Measurements from ENCODE around the gene TENT4B.
"Not testable (repeated sequence)": the region's sequence is repeated elsewhere in the genome, so short reads cannot be mapped to it uniquely, and the experiment has no call there.

TENT4B gene

DNA sequence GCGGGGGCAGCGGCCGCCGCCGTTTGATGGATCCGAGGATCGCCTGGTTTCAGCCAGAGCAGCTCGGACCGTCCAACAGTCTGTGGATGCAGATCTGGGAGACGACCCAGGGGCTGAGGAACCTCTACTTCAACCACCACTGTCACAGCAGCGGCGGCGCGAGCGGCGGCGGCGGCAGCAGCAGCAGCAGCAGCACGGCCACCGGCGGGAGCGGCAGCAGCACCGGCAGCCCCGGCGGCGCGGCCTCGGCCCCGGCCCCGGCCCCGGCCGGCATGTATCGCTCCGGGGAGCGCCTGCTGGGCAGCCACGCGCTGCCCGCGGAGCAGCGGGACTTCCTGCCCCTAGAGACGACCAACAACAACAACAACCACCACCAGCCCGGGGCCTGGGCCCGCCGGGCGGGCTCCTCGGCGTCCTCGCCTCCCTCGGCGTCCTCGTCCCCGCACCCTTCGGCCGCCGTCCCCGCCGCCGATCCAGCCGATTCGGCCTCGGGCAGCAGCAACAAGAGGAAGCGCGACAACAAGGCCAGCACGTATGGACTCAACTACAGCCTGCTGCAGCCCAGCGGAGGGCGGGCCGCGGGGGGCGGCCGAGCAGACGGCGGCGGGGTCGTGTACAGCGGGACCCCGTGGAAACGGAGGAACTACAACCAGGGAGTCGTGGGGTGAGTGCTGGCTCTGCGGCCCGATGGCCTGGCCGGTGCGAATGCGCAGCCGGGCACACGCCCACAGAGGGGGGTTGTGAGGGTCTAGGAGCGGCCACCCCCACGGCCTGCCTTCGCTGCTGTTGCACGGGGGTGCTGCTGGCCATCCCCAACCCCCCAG lies 702 bp downstream of the TENT4B start:
- peak overlapping the region; percentile 55 to 94 (median 78) for H3K4me3 ChIP-seq
- peak overlapping the region in 20 of 21 experiments; percentile 20 to 96 (median 78) for H3K27ac ChIP-seq

DNA sequence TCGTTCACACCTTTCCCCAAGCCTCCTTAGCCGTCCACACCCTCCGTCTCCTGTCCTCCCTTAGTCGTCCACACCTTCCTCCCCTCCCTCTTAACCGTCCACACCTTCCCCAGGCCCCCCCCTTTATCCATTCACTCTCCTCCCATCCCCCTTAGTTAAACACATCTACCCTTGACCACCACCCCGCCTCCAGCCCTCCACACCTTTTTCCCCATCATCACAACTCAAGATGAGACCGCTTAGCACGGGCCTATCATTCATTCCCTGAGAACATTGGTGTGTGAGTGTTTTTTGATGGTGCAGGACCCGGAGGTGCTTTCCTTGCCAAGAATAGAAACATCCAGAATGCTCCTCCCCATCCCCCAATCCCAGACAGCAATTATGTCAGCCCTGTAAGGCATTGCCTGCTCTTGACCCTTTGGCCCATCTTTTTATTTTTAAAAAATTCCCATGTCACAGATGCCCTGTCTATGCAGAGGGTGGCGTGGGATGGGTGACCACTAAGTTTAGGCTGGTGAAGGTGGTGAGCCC lies 1.4 kb downstream of the TENT4B start:
- H3K27ac ChIP-seq, result peak overlapping the region in 19 of 21 experiments; percentile 20 to 96 (median 79)
- H3K4me3 ChIP-seq, result peak overlapping the region; percentile 55 to 94 (median 78)

DNA sequence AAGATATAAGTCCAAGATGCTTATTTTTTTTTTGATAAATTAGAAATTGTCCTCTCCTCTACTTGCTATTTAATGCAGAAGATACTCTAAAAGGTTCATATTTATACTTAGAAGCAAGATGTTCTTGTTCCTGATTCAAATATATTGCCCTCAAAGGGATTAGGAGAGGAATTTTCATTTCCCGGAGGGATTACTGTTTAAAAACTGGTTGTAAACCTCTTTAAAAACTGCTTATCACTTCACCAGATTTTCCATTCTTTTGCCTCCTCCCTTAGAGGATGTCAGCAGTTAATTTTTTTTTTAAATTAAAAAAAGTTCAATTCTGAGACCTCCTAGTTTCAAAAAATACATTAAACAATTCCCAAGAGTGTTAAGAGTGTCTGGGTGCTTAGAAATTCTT lies 2.8 kb downstream of the TENT4B start:
- Histone ChIP-seq H3K4me3 (peak overlapping the region in 2 of 7 experiments; percentile 76 to 94), H3K27ac (peak overlapping the region in 1 of 21 experiments; percentile 91)

DNA sequence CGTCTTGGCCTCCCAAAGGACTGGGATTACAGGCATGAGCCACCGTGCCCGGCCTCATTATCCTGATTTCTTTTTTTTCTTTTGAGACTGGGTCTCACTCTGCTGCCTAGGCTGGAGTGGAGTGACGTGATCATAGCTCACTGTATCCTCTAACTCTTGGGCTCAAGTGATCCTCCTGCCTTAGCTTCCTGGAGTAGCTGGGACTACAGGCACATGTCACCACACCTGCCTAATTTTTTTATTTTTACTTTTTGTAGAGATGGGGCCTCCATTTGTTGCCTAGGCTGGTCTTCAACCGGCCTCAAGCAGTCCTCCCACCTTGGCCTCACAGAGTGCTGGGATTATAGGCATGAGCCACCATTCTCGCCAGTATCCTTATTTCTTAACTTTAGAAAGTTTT lies 3.5 kb downstream of the TENT4B start:
- Histone ChIP-seq H3K4me3 (no peak overlapping the region), H3K27ac (peak overlapping the region in 1 of 21 experiments; percentile 12)

DNA sequence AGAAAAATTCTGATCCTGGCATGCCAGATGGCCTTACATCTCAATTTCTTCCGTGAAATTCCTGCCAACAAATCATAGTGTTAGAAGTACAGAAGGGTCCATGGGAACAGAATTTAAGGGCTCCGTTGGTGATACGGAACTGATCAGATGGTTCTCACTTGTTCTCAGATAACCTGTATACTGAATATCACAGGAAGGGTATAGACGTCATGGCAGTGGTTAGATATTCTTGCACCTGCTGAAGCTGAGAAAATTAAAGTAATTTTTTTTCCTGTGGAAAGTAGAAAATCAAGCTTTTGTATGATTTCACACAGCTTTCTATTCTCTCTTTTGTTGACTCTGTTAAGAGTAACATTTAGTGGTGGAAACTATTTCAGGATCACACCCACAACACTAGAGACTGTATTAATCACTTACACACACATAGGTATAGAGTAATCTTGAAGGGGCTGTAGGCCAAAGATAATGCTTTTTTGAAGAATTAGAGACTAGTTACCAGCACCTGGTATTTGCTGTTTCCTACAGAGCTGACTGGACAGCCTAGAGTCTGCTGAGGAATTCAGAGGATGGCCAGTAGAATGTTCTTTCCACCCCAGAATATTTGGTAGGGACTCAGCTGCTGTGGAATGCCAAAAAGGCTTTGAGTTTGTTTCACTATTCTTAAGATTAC lies 7.5 kb downstream of the TENT4B start:
- Histone ChIP-seq H3K4me3 (no peak overlapping the region), H3K27ac (peak overlapping the region in 2 of 21 experiments; percentile 7 to 9)

DNA sequence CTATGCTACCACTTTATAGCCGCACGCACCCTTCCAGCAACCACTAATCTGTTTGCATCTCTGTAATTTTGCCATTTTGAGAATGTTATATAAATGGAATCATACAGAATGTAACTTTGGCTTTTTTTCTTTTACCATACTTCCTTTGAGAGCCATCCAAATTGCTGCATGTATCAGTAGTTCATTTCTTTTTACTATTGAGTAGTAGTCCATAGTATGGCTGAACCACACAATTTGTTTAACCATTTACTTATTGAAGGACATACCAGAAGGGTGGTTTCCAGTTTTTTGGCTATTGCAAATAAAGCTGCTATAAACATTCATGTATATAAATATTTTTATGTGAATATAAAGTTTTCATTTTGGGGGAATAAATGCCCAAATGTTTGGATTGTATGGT lies 8.8 kb downstream of the TENT4B start:
- no peak overlapping the region for H3K27ac ChIP-seq
- H3K4me3 ChIP-seq, result no peak overlapping the region

DNA sequence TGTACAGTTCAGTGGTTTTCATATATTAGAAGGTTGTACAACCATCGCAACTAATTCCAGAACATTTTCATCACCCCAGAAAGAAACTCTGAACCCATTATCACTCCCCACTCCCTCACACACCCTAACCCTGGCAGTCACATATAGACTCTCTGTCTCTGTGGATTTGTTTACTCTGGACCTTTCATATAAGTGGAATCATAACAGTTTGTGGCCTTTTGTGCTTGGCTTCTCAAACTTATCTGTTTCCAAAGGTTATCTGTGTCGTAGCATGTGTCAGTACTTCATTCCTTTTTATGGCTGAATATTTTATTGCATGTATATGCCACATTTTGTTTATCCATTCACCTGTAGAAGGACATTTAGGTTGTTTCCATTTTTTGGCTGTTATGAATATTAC lies 12.4 kb downstream of the TENT4B start:
- no peak overlapping the region for H3K27ac ChIP-seq
- no peak overlapping the region for H3K4me3 ChIP-seq

DNA sequence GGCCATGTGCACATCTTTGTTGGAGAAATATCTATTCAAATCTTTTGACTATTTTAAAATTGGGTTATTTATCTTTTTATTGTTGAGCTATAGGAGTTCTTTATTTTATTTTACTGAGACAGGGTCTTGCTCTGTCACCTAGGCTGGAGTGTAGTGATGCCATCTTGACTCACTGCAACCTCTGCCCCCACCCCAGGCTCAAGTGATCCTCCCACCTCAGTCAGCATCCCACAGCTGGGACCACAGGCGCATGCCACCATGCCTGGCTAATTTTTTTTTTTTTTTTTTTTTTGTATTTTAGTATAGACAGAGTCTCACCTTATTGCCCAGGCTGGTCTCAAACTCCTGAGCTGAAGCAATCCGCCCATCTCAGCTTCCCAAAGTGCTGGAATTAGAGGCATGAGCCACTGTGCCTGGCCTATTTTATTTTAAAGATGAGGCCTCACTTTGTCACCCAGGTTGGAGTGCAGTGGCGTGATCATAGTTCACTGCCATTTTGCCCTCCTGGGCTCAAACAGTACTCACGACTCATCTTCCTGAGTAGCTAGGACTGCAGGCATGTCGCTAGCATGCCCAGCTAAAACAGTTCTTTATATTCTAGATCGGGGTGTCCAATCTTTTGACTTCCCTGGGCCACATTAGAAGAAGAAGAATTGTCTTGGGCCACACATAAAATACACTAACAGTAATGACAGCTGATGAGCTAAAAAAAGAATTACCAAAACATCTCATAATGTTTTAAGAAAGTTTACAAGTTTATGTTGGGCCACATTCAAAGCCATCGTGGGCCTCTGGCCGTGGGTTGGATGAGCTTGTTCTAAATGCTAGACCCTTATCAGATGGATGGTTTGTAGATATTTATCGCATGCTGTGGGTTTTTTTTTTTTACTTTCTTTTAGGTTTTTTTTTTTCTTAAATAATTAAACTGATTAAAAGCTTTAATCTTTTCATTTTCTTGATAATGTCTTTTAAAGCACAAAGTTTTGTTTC lies 13.7 kb downstream of the TENT4B start:
- H3K4me3 ChIP-seq, result no peak overlapping the region
- peak overlapping the region in 2 of 21 experiments; percentile 1 to 35 for H3K27ac ChIP-seq

DNA sequence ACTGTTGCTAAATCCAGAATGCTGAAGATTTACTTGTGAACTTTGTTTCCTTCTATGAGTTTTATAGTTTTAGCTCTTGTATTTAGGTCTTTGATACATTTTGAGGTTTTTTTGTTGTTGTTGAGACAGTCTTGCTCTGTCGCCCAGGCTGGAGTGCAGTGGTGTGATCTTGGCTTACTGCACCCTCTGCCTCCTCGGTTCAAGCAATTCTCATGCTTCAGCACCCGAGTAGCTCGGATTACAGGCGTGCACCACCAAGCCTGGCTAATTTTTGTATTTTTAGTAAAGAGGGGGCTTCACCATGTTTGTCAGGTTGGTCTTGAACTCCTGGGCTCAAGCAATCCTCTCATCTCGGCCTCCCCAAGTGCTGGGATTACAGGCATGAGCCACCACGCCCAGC lies 14.4 kb downstream of the TENT4B start:
- no peak overlapping the region for H3K4me3 ChIP-seq
- H3K27ac ChIP-seq, result peak overlapping the region in 1 of 21 experiments; percentile 1

DNA sequence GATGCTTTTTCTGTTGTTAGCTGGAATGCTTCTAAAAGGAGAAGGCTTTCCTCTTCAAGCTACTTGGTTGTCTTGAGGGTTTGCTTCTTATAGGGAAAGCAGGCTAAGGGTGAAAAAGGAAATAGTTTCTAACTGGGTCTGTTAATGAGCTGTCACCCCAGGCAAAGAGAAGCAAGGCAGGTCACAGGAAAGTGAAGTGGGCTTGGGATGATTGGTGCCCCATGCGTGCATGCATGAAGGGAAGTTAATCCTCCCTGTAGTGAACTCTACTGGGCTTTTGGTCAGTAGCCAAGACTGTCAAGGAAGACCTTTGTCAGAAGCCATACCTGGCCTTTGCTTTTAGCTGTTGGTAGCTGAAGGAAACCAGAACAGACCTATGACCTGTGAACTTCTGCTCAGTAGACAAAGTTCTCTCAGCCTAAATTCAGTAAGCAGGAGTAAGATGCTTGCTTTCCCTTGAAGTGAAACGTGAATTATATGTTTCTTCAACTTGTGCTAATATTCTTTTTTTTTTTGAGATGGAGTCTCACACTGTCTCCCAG lies 16.5 kb downstream of the TENT4B start:
- H3K4me3 ChIP-seq, result no peak overlapping the region
- H3K27ac ChIP-seq, result no peak overlapping the region

DNA sequence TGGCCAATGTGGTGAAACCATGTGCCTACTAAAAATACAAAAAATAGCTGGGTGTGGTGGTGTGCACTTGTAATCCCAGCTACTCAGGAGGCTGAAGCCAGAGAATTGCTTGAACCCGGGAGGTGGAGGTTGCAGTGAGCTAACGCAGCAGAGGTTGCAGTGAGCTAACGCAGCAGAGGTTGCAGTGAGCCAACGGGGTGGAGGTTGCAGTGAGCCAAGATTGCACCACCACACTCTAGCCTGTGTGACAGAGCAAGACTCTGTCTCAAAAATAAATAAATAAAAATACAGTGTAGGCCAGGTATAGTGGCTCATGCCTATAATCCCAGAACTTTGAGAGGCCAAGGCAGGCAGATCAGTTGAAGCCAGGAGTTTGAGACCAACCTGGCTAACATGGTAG lies 18.7 kb downstream of the TENT4B start:
- peak overlapping the region in 1 of 21 experiments; percentile 5 for H3K27ac ChIP-seq
- H3K4me3 ChIP-seq, result not testable (repeated sequence)

DNA sequence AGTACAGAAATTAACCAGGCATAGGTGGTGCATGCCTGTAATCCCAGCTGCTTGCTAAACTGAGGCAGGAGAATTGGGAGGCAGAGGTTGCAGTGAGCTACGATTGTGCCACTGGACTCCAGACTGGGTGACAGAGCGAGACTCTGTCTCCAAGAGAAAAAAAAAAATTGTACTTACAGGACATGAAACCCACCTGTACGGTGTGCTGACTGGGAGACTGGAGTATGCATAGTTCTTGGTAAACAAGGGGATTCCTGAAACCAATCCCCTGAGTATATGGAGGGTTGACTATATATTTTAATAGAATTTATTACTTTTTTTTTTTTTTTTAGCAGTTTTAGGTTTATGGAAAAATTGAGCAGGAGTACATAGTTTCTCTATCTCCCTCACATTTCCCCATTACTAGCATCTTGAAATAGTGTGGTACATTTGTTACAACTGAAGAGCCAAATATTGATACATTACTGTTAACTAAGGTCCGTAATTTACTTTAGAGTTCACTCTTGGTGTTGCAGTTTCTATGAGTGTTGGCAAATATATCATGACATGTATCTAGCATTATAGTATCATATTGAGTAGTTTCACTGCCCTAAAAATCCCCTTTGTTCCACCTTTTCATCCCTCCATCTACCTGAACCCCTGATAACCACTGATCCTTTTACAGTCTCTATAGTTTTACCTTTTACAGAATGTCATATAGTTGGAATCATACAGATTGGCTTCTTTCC lies 19.3 kb downstream of the TENT4B start:
- peak overlapping the region in 1 of 21 experiments; percentile 5 for H3K27ac ChIP-seq
- no peak overlapping the region for H3K4me3 ChIP-seq

DNA sequence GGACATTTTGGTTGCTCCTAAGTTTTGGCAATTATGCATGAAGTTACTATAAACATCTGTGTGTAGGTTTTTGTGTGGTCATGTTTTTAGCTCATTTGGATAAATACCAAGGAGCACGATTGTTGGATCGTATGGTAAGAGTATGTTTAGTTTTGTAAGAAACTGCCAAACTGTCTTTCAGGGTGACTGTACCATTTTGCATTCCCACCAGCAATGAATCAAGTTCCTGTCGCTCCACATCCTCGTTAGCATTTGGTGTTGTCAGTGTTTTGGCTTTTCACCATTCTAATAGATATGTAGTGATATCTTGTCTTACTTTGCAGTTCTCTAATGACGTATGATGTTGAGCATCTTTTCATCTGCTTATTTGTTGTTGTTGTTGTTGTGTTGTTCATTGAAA lies 20.2 kb downstream of the TENT4B start:
- Histone ChIP-seq H3K4me3 (no peak overlapping the region), H3K27ac (no peak overlapping the region)

DNA sequence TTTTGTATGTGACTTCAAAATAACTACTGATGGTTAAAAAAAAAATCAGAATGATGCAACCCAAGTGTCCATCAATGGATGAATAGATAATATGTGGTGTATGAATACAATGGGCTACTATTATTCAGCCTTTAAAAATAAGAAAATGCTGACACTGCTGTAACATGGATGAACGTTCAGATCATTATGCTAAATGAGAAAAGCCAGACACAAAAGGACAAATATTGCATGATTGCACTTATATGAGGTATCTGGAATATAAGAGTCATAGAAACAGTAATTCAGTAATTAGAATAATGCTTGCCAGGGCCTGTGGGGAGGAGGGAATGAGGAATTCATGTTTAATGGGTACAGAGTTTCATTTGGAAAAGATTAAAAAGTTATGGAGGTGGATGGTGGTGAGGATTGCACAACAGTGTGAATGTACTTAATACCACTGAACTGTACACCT lies 25.4 kb downstream of the TENT4B start:
- Histone ChIP-seq H3K4me3 (no peak overlapping the region), H3K27ac (no peak overlapping the region)

DNA sequence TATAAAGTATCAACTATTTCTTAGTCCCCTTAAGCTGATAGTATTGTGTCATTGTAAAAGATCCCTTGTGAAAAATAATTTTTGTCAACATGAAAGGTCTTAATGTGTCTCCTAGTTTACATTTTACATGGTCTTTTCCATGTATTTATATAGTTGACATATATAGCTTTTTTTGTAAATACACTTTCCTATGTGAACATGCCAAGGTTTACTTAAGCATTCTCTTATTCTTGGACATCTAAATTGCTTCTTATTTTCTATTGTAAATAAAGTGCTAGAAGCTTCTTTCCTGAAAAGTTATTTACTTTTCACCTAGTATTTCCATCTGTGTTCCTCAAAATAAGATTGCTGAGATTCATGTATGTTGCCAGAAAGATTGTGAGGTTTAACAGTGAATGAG lies 29.3 kb downstream of the TENT4B start:
- Histone ChIP-seq H3K27ac (no peak overlapping the region), H3K4me3 (no peak overlapping the region)

DNA sequence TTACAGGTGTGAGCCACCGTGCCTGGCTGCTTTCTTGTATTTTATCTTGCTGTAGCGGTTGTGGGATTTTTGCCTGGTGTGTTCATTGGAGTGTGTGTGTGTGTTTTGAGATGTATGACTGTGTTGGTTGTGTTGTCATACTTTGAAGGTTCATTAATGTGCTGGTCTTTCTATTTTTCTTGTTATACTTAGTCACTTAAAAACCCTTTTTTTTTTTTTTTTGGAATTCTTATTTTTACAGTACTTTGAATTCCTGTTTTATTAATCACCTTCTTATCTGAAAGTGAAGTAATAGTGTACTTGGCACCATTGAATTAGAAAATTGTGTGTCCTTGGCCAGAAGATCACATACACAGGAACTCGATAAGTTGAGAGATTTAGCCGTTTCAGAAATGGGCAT lies 30.2 kb downstream of the TENT4B start:
- Histone ChIP-seq H3K4me3 (no peak overlapping the region), H3K27ac (no peak overlapping the region)

DNA sequence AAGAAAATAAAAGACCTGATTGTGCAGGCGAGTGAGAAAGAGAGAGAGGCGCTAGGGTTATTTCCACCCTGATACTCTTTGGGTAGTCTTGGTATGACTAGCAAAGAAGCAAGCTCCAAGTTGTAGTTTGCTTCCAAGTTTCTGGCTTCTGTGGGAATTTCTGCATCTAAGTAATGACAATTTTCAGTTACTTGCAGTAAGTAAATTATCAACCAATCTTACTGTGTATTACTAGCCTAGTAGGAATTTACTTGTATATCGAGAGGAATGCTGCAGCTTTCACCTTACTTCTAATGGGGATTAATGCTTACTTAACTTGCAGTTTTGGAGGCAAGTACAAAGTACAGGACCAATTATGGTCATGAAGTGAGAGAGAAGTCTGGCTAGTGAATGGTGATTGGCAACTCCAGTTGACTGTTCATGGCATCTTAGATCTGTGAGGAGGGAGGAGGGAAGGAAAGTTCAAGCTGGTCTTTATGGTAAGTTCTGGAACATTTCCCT lies 31.9 kb downstream of the TENT4B start:
- no peak overlapping the region for H3K4me3 ChIP-seq
- no peak overlapping the region for H3K27ac ChIP-seq

DNA sequence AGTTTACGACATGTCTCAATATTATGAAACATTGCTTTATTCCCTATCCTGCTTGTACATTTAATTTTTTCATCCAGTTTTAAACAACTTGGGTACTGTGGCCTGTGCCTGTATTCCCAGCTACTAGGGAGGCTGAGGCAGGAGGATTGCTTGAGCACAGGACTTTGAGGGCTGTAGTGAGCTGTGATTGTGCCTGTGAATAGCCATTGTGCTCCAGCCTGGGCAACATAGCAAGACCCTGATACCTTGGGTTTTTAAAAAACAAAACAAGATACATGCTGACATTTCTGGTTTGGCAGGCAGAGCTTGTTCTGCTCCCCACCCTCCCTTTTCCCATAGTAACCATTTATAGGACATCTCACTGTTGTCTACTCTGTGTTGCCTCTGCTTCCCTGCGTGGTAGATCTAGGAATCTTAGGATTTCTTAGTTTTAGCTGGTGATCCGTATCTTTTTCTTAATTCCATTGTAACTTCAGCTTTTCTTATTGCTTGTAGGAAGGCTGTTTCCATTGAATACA lies 35.6 kb downstream of the TENT4B start:
- Histone ChIP-seq H3K4me3 (no peak overlapping the region), H3K27ac (no peak overlapping the region)
